Neural cell (in vitro differentiated cells): ENCODE measurements around the gene CNTNAP2.

Experiments
- CTCF ChIP-seq: fragments of 450-650 bp; IDR thresholded peaks from 2 replicates; pipeline ENCODE4 v1.5.1; 2014; ENCODE audit warnings: antibody characterized with exemption, mild to moderate bottlenecking, moderate library complexity; ENCODE audit not compliant: poor library complexity, severe bottlenecking
- EP300 ChIP-seq: fragments of 450-650 bp; conservative IDR thresholded peaks from 2 replicates; pipeline ENCODE4 v1.6.1; 2014; ENCODE audit warnings: antibody characterized with exemption, mild to moderate bottlenecking, moderate library complexity; ENCODE audit not compliant: poor library complexity, severe bottlenecking
- EZH2 ChIP-seq: fragments of 200-600, 300-800 bp; shearing (Covaris generic), sonication (generic); IDR thresholded peaks from 2 replicates; pipeline ENCODE4 v1.6.1; 2014; ENCODE audit warnings: antibody characterized with exemption, low read length, borderline replicate concordance, mild to moderate bottlenecking; ENCODE audit not compliant: insufficient read depth, poor library complexity, severe bottlenecking

GRCh38 chr7:146894927-146895326 lies 778.3 kb downstream of the CNTNAP2 start:
- no peak for TF ChIP-seq EP300
- no peak for TF ChIP-seq CTCF
- no peak for TF ChIP-seq EZH2
